ENCODE results near the gene GPR162. TPM values are rescaled to one million over a fixed set of nuclear protein-coding genes. Genes with fewer than 3 reads are reported as not detected.

The GPR162 gene, protein sequence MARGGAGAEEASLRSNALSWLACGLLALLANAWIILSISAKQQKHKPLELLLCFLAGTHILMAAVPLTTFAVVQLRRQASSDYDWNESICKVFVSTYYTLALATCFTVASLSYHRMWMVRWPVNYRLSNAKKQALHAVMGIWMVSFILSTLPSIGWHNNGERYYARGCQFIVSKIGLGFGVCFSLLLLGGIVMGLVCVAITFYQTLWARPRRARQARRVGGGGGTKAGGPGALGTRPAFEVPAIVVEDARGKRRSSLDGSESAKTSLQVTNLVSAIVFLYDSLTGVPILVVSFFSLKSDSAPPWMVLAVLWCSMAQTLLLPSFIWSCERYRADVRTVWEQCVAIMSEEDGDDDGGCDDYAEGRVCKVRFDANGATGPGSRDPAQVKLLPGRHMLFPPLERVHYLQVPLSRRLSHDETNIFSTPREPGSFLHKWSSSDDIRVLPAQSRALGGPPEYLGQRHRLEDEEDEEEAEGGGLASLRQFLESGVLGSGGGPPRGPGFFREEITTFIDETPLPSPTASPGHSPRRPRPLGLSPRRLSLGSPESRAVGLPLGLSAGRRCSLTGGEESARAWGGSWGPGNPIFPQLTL
- total RNA-seq (2012; rRNA removed) (1.7 and 2.9 TPM in 2 replicates), polyA plus RNA-seq (2012; rRNA removed) (6.0 and 7.8 TPM in 2 replicates), Bru-seq, nascent RNA (percentile 32 among the genes with signal in this experiment), BruChase-seq, experiment 1, labeled RNA remaining after a 6-hour chase (percentile 35 among the genes with signal in this experiment), BruChase-seq, experiment 2, labeled RNA remaining after a 2-hour chase (percentile 34 among the genes with signal in this experiment)
- polyA plus RNA-seq (2012; cell fraction: cytosol; rRNA removed), result 3.7 and 7.0 TPM in 2 replicates
- polyA plus RNA-seq (2012; cell fraction: nucleus; rRNA removed; ENCODE audit: low replicate concordance), result 19.9 and 32.8 TPM in 2 replicates
- long read RNA-seq, partial matches to known transcripts, result 3 of 9 reads
- long read RNA-seq, other reads (novel, unspliced or antisense), result 2 of 9 reads

DNA sequence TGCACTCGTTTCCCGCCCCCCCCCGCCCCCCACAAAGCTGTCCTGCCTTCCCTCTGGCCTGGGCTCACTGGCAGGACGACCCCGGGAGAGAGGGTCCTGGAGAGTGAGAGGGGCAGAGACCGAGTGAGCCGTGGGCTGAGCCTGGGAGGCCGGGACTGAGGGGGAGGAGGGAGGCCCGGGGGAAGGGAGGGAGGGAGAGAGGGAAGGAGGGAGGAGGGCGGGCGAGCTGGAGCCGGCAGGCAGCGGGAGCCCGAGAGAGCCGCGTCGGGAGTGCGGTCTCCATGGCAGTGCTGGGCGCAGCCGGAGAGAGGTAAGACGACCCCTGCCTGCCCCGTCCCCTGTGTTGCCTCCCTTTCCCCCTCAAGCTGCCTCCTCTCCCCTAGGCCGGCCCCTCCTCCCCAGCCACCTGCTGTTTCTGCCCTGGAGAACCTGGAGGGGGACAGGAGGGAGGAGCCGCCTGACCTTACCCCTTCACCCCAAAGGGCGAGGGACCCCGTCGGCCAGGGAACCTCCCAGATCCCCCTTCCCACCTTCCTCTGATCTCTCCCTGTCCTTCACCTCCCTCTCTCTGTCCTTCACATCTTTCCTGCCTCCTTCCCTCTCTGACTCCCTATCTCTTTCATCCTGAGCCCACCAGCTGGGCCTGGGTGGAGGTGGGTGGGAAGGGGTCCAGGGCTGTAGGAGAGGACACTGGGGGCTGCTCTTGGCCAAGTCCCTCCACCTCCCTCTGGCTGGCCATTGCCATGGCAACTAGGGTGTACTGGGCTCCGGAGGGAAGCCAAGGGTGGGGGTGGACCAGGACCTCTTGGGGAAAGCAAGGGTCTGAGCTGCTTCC, at the start of gene GPR162:
Gene GPR162 (plus strand): TSS at position 231 of the 835 bp plus-strand sequence. CDS start 2,078 bp downstream, outside the sequence.
- POLR2A ChIA-PET (ENCODE audit: unreplicated experiment), result interaction anchor here (0.5 to 1.1 kb wide), 3 partner anchors 15 to 68 kb away, joined by 3 to 5 read pairs (median 4); partner anchors contain the start of gene MLF2
- Histone ChIP-seq H4K8ac (ENCODE audit: low read depth in 2 of 2, low read length in 2 of 2) (peak within 1 kb of the TSS in 1 of 2 experiments; percentile 48; a peak in 3 of 4 replicates), H2BK20ac (ENCODE audit: low read depth, low read length) (peak within 1 kb of the TSS; percentile 2; the same call in 1 of the 2 replicates), H3K23ac (ENCODE audit: low read depth, low read length) (peak within 1 kb of the TSS; percentile 26; the same call in 1 of the 2 replicates), H2BK15ac (ENCODE audit: low read depth, low read length) (peak within 1 kb of the TSS; percentile 64; the same call in 1 of the 3 replicates), H3K27ac (ENCODE audit: insufficient read depth, low read length) (peak within 1 kb of the TSS; percentile 66), H2BK120ac (ENCODE audit: low read depth, low read length) (peak within 1 kb of the TSS; percentile 43; the same call in 1 of the 2 replicates), H3K14ac (replicated peaks; ENCODE audit: low read depth, low read length) (peak within 1 kb of the TSS; percentile 54), H4K91ac (ENCODE audit: insufficient read depth, low read depth, low read length) (peak within 1 kb of the TSS; percentile 61), H2AFZ (replicated peaks; ENCODE audit: low read length, poor library complexity) (peak within 1 kb of the TSS; percentile 92), H3K9me3 (ENCODE audit: control insufficient read depth, insufficient read depth, low read length) (no peaks in the 10 kb centered on the region), H2AK9ac (replicated peaks; ENCODE audit: low read depth, low read length, poor library complexity) (peak within 1 kb of the TSS; percentile 94), H4K20me1 (ENCODE audit: insufficient read depth, low read length) (no peaks in the 10 kb centered on the region), H3K9me1 (ENCODE audit: insufficient read depth, low read length) (peaks cover 4% of the 10 kb centered on the region), H3K4me2 (ENCODE audit: low read depth, low read length) (peak within 1 kb of the TSS; percentile 86), H2BK5ac (ENCODE audit: low read depth, low read length, poor library complexity, severe bottlenecking) (peak within 1 kb of the TSS; percentile 34), H3K56ac (ENCODE audit: extremely low read depth, insufficient read depth, low read length) (no peak within 1 kb of the TSS), H4K5ac (ENCODE audit: low read depth, low read length) (peak within 1 kb of the TSS; percentile 26), H2AK5ac (ENCODE audit: low read depth, low read length) (peak within 1 kb of the TSS; percentile 90), H3K36me3 (ENCODE audit: control insufficient read depth, insufficient read depth, low read length) (peaks cover 3% of the 10 kb centered on the region), H3K27me3 (ENCODE audit: control insufficient read depth, insufficient read depth, low read length) (peaks cover 2% of the 10 kb centered on the region; the same call in 1 of the 2 replicates), H3K18ac (ENCODE audit: low read depth, low read length) (peak within 1 kb of the TSS; percentile 28), H3K79me1 (ENCODE audit: low read depth in 1 of 2, low read length in 2 of 2) (peaks cover 0 to 18% of the 10 kb centered on the region in 2 experiments; a peak in 2 of 4 replicates), H3K4me3 (ENCODE audit: insufficient read depth, low read depth, low read length) (peak within 1 kb of the TSS; percentile 48), H3K4ac (ENCODE audit: low read depth, low read length) (peak within 1 kb of the TSS; percentile 76), H3K4me1 (ENCODE audit: control insufficient read depth, insufficient read depth, low read length) (peaks cover 15% of the 10 kb centered on the region; the same call in 1 of the 2 replicates), H3K9ac (ENCODE audit: low read depth, low read length) (peak within 1 kb of the TSS; percentile 70)
- intact Hi-C loops (cut with micrococcal nuclease), result no loop called here
- ATAC-seq (ENCODE audit: low read depth) (peak; percentile 67), DNase-seq (peak; percentile 48)
- dilution Hi-C loops (cut with HindIII; ENCODE audit: low sequenced_read_pairs, unreplicated experiment), result no loop called here
- no TSS peak for BruUV-seq (replicated peaks)
- in situ Hi-C loops (cut with MboI; ENCODE audit: low sequenced_read_pairs), result loop anchor here (10.0 kb wide), 1 partner anchor 207 kb away; no protein-coding TSS in a partner anchor
- CTCF ChIA-PET, result interaction anchor here (1.0 kb wide), 1 partner anchor 38 kb away, joined by 3 read pairs; no protein-coding TSS in a partner anchor
- 0% methylated on average over 4 of the region's 28 CpGs; no CpG with 5 or more reads in 1 of the 2 experiments for WGBS, 2 experiments (ENCODE audit: extremely low coverage in 2 of 2, insufficient read length in 1 of 2)
- TF ChIP-seq BHLHE40 (IDR thresholded peaks at IDR 0.05; ENCODE audit: low read depth, low read length) (no peak), NFE2L2 (IDR thresholded peaks at IDR 0.05; ENCODE audit: low read depth, low read length) (no peak), MAFK (IDR thresholded peaks at IDR 0.05; ENCODE audit: low read depth, low read length) (no peak), RAD21 (IDR thresholded peaks at IDR 0.05; ENCODE audit: low read length) (no peak), RFX5 (IDR thresholded peaks at IDR 0.05; ENCODE audit: low read depth, low read length) (no peak), MXI1 (IDR thresholded peaks at IDR 0.05; ENCODE audit: borderline replicate concordance, low read depth, low read length) (no peak), FOS (IDR thresholded peaks at IDR 0.05; ENCODE audit: low read depth, low read length) (no peak), CHD1 (IDR thresholded peaks at IDR 0.05; ENCODE audit: low read depth, low read length) (no peak), RCOR1 (IDR thresholded peaks at IDR 0.05; ENCODE audit: insufficient replicate concordance, low read length) (no peak)
- TF ChIP-seq, protein P1, sequence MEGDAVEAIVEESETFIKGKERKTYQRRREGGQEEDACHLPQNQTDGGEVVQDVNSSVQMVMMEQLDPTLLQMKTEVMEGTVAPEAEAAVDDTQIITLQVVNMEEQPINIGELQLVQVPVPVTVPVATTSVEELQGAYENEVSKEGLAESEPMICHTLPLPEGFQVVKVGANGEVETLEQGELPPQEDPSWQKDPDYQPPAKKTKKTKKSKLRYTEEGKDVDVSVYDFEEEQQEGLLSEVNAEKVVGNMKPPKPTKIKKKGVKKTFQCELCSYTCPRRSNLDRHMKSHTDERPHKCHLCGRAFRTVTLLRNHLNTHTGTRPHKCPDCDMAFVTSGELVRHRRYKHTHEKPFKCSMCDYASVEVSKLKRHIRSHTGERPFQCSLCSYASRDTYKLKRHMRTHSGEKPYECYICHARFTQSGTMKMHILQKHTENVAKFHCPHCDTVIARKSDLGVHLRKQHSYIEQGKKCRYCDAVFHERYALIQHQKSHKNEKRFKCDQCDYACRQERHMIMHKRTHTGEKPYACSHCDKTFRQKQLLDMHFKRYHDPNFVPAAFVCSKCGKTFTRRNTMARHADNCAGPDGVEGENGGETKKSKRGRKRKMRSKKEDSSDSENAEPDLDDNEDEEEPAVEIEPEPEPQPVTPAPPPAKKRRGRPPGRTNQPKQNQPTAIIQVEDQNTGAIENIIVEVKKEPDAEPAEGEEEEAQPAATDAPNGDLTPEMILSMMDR (conservative IDR thresholded peaks at IDR 0.05; ENCODE audit: low read depth, low read length), result no peak

Data from IMR-90 (cell line).